GM21381 (cell line): ENCODE results near the gene HMOX1.

ENCODE experiments used
- ATAC-seq: cut with Tn5 transposase; IDR thresholded peaks from one replicate; pipeline ENCODE4 v1.9.1; 2021; ENCODE audit warnings: mild to moderate bottlenecking, moderate library complexity; ENCODE audit not compliant: unreplicated experiment

The HMOX1 gene

GRCh38 chr22:35400501-35400790 is 19.6 kb downstream of the HMOX1 start:
- no peak for ATAC-seq

DNA sequence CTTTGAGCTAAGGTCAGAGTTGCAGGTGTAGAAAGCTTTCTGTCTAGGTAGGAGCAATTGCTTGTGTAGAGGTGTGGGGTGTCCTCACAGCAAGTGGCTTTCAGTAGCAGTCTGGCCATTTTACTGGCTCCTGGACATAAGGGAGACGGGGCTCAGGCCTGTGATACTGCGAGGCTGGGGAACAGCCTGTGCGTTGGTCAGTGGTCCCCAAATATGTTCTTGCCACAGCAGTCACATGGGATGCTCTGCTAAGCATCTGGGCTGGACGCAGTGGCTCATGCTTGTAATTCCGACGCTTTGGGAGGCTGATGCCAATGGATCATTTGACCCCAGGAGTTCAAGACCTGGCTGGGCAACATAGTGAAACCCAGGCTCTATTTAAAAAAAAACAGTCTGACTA is 21.0 kb downstream of the HMOX1 start:
- ATAC-seq = no peak

DNA sequence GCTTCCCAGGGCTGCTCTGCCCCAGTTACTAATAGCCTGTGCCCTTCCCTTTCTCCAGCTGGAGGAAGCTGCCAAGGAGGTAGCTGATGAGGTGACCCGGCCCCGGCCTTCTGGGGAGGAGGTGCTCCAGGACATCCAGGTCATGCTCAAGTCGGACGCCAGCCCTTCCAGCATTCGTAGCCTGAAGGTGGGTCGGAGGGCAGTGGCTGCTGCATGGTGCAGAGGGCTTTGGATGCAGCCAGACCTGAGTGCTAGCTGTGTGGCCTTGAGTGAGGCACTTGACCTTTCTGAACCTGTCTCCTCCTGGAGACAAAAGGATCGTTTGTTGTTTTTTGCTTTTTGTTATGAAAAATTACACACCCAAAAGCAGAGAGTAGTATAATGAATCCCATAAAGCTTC is 22.5 kb downstream of the HMOX1 start:
- ATAC-seq = no peak

GRCh38 chr22:35404176-35404575 is 23.3 kb downstream of the HMOX1 start:
- ATAC-seq = no peak

DNA sequence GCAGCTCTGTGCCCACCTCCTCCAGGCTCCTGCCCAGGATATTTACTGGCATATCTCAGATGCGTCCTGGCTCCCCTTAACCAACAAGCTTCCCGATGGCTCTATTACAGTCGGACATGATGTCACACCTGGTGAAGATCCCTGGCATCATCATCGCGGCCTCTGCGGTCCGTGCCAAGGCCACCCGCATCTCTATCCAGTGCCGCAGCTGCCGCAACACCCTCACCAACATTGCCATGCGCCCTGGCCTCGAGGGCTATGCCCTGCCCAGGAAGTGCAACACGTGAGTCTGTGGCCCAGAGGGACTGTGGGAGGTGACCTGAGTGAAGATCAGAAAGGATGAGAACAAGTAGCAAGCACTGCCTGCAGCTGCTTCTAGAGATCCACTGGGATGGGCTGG is 25.5 kb downstream of the HMOX1 start:
- no peak for ATAC-seq

- no peak for ATAC-seq
Measured at GRCh38 chr22:35407362-35407761, 26.5 kb downstream of the HMOX1 start.

- ATAC-seq = peak; percentile 62
Measured at GRCh38 chr22:35409783-35410662, 29.1 kb downstream of the HMOX1 start.

DNA sequence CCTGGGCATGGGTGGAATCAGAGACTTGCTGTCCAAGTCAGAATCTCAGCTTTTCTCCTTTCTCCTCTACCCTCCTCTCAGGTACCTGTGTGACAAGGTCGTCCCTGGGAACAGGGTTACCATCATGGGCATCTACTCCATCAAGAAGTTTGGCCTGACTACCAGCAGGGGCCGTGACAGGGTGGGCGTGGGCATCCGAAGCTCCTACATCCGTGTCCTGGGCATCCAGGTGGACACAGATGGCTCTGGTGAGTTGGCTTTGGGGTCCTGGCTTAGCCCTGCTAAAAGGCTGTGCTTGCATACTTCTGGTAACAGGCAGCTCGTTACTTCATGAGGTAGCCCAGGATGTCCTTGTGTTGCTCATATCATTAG is 29.8 kb downstream of the HMOX1 start:
- ATAC-seq = no peak

DNA sequence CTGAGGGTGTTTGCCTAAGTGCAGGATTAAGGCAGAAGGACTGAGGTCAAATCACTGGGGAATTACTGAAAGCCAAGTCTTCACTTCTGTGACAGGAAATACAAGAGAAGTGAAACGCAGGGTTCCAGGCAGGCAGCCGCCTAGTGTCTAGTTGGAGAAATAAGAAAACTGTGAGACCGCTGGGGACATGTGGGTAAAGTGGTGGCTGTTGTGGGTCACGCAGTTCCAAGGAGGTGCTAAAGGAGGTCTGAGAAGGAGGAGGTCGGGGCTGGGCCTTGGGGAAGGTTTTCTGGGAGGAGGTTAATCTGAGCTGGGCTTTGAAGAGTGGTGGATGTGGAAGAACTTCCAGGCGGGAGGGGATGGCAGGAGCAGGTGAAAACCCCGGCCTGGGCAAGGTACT is 30.2 kb downstream of the HMOX1 start:
- peak; percentile 45 for ATAC-seq

DNA sequence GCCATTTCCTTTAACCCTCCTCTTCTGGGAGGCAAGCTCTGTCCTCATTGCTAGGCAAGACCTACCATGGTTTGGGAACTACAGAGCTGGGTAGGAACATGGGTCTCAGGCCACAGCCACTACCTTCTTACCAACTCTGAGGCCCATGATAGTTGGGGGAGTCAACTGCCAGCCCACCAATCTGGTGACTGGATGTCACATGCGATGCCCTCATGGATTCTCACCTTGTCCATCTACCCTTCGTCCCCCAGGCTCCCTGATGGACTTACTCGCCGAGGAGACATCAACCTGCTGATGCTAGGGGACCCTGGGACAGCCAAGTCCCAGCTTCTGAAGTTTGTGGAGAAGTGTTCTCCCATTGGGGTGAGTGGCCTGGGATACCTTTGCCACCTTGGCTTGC is 32.7 kb downstream of the HMOX1 start:
- no peak for ATAC-seq

GRCh38 chr22:35417606-35418005 is 36.7 kb downstream of the HMOX1 start:
- no peak for ATAC-seq

GRCh38 chr22:35418088-35418487 is 37.2 kb downstream of the HMOX1 start:
- no peak for ATAC-seq

- ATAC-seq = no peak
Measured at GRCh38 chr22:35418731-35419130, 37.8 kb downstream of the HMOX1 start.

GRCh38 chr22:35419756-35420155 is 38.9 kb downstream of the HMOX1 start:
- no peak for ATAC-seq

GRCh38 chr22:35421121-35421520 is 40.2 kb downstream of the HMOX1 start:
- no peak for ATAC-seq

- no peak for ATAC-seq
Measured at GRCh38 chr22:35422145-35422544, 41.2 kb downstream of the HMOX1 start.

- no peak for ATAC-seq
Measured at GRCh38 chr22:35422936-35423335, 42.0 kb downstream of the HMOX1 start.

DNA sequence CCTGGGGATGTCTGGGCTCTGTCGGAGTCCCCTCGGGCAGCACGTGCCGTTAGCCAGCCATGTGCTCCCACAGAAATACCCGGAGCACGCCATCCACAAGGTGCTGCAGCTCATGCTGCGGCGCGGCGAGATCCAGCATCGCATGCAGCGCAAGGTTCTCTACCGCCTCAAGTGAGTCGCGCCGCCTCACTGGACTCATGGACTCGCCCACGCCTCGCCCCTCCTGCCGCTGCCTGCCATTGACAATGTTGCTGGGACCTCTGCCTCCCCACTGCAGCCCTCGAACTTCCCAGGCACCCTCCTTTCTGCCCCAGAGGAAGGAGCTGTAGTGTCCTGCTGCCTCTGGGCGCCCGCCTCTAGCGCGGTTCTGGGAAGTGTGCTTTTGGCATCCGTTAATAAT is 43.2 kb downstream of the HMOX1 start:
- ATAC-seq = no peak

DNA sequence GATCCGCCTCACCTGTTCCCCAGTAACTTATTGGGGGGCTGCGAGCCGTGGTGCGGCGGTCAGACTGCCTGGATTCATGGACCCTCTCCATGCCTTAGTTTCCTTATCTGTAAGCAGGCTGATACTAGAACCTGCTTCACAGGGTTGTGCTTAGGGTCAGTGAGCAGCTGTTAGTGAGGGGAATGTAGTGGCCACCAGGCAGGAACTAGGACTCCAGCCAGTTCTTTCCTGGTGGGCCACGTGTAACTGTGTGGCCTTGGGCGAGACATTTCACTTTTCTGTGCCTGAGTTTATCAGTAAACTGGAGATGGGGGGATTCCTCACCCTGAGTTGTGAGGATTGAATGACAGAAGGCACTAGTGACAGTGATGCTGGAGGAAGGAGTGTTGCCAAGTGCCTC is 43.9 kb downstream of the HMOX1 start:
- ATAC-seq = no peak

DNA sequence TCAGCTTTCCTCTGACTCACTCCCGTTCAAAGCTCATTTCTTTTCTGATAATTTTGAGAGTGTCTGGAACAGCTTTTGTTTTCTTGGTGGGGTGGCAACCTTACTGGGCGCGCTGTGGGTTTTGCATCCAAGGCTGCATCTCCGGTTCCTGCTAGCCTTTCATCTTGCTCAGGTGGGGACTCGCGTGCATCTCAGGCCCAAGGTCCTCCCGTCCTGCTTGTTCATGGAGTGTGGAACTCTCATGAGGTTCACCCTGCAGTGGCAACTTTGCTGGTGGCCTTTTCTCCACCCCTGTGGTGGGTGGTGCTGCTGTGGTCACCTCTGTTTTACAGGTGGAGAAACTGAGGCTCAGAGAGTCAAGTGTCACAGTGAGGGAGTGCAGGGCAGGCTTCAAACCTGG is 44.6 kb downstream of the HMOX1 start:
- no peak for ATAC-seq

DNA sequence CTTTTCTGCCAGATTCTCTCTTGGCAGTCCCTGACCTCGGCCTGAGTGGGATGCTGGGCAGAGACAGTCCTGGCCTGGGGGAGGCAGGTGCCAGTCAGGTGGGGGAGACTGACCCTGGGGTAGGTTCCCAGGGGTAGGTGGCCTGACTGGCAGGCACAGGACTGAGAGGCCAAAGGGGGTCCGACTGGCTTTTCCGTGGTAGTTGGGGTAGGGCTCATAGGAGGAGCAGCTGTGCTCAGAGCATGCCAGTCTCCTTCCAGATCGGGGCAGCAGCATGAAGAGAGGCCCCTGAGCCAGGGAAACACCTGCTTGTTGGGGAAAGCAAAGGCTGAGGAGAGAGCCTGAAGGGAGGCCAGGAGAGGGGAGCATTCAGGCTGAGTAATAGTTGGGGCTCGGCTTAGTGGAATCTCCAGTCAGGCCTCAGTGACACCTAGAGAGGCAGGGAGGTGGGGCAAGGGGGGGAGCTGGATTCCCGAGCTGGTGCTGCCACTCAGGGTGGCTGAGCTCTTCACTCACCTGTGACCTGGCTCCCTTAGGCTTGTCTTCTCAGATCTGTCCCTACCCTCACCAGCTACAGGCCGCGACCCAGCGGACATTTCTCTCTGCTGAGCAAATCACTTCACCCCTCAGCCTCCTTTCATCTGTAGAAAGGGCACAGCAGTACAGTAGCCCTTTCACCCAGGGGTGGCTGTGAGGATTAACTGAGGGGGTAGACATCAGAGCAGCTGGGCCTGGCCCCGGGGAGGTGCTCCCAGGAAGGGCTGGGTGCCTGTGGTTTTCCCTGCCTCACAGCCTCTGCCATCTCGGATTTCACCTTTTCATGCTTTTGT is 45.3 kb downstream of the HMOX1 start:
- ATAC-seq = no peak

DNA sequence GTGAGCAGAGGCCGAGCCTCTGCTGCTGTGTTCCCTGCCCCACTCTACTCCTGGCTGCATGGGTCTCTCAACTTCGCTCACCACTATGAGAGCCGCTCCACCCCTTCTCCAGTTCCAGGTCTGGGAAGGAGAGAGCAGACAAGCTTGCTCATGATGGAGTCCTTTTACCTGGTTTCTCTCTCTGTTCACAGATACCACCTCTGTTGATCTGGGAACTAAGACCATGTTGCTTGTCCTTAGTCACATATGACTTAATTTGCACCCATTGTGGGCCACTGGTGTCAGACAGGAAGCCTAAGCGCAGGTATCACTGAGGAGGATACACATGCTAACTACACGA is 45.9 kb downstream of the HMOX1 start:
- ATAC-seq = no peak
